ENCODE results near the gene SRD5A1. TPM values are rescaled to one million over a fixed set of nuclear protein-coding genes. Genes with fewer than 3 reads are reported as not detected.

SRD5A1 gene
- total RNA-seq, 1 experiment from 2014 or later: 52.3 TPM

DNA sequence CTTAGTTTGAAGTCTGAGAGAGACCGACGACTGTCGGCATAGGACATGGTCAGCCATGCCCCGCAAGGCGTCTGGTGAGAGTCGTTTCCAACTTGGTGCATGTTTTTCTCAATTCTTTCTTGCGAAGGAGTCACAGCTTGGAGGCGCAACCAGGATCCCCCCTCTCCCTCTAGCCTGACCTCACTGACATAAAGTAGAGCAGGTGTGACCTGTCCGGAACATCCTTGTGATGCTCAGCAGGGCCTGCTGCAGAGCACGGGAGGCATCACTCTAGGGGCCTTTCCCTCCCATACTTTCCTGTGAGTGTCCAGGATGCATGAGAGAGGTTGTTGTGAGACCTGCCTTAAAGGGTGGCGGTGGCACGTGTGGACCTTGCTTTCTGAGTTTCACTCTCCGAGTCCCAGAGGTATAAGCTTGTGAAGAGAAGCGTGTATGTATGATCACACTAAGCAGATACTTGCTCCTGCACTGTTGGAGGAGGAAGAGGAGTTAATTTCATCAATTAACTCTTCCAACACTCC is 85.0 kb downstream of the SRD5A1 start:
- Histone ChIP-seq H3K4me1 (replicated peaks; ENCODE audit: insufficient read depth) (peaks cover 24% of the 10 kb centered on the region), H4K20me1 (ENCODE audit: insufficient read depth) (peaks cover 84% of the 10 kb centered on the region), H3K27ac (no peak overlapping the region), H3K27me3 (ENCODE audit: insufficient read depth, low read depth) (no peaks in the 10 kb centered on the region), H3K9me2 (ENCODE audit: insufficient read depth) (no peaks in the 10 kb centered on the region), H3K9me3 (ENCODE audit: insufficient read depth, low read depth) (no peaks in the 10 kb centered on the region), H2AFZ (no peak overlapping the region), H3K36me3 (ENCODE audit: low read depth) (0 out of 2 replicates have a peak, but pooled peaks cover 7% of the 10 kb centered on the region), H3K4me2 (no peak overlapping the region), H3F3A (ENCODE audit: insufficient read depth, low read depth) (no peaks in the 10 kb centered on the region), H3K4me3 (no peak overlapping the region), H3K79me2 (ENCODE audit: low read depth) (peaks cover 87% of the 10 kb centered on the region)
- TF ChIP-seq EZH2 (IDR thresholded peaks at IDR 0.05; ENCODE audit: low read depth): no peak
- TF ChIP-seq, protein P1, sequence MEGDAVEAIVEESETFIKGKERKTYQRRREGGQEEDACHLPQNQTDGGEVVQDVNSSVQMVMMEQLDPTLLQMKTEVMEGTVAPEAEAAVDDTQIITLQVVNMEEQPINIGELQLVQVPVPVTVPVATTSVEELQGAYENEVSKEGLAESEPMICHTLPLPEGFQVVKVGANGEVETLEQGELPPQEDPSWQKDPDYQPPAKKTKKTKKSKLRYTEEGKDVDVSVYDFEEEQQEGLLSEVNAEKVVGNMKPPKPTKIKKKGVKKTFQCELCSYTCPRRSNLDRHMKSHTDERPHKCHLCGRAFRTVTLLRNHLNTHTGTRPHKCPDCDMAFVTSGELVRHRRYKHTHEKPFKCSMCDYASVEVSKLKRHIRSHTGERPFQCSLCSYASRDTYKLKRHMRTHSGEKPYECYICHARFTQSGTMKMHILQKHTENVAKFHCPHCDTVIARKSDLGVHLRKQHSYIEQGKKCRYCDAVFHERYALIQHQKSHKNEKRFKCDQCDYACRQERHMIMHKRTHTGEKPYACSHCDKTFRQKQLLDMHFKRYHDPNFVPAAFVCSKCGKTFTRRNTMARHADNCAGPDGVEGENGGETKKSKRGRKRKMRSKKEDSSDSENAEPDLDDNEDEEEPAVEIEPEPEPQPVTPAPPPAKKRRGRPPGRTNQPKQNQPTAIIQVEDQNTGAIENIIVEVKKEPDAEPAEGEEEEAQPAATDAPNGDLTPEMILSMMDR (conservative IDR thresholded peaks at IDR 0.05): no peak
- ChIA-PET CTCF (no interaction called here), POLR2A (ENCODE audit: unreplicated experiment) (no interaction called here)
- DNase-seq: no peak
- no TSS peak for BruUV-seq (replicated peaks)
- intact Hi-C loops (cut with micrococcal nuclease; ENCODE audit: unreplicated experiment): no loop called here

DNA sequence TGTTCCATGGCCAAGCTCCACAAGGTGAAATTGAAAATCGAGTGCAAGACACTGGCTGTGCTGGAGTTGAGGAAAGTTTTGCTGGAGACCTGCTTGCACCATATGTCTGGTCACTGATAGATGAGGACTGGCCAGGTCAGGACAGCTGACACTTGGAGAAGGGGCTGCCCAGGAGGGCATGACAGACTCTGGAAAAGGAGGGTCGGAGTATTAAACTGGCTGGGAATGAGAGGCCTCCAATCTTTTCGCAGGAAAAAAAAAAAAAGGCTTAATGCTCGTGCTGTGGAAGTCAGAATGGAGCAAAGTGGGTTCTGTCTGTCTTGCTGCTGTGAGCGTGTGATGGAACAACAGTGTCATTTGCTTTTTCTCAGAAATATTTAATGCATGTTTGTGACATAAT is 85.5 kb downstream of the SRD5A1 start:
- intact Hi-C loops (cut with micrococcal nuclease; ENCODE audit: unreplicated experiment): no loop called here
- Histone ChIP-seq H3K9me2 (ENCODE audit: insufficient read depth) (no peaks in the 10 kb centered on the region), H3K36me3 (ENCODE audit: low read depth) (peaks cover 12% of the 10 kb centered on the region; the same call in 1 of the 2 replicates), H3K4me2 (no peak overlapping the region), H3K27ac (no peak overlapping the region), H3K27me3 (ENCODE audit: insufficient read depth, low read depth) (no peaks in the 10 kb centered on the region), H3K79me2 (ENCODE audit: low read depth) (peaks cover 92% of the 10 kb centered on the region), H3F3A (ENCODE audit: insufficient read depth, low read depth) (no peaks in the 10 kb centered on the region), H3K9me3 (ENCODE audit: insufficient read depth, low read depth) (no peaks in the 10 kb centered on the region), H4K20me1 (ENCODE audit: insufficient read depth) (peaks cover 89% of the 10 kb centered on the region), H3K4me1 (replicated peaks; ENCODE audit: insufficient read depth) (peaks cover 24% of the 10 kb centered on the region), H2AFZ (no peak overlapping the region), H3K4me3 (no peak overlapping the region)
- ChIA-PET POLR2A (ENCODE audit: unreplicated experiment) (no interaction called here), CTCF (no interaction called here)
- DNase-seq: no peak
- no TSS peak for BruUV-seq (replicated peaks)
- TF ChIP-seq, protein P1 (conservative IDR thresholded peaks at IDR 0.05): no peak

DNA sequence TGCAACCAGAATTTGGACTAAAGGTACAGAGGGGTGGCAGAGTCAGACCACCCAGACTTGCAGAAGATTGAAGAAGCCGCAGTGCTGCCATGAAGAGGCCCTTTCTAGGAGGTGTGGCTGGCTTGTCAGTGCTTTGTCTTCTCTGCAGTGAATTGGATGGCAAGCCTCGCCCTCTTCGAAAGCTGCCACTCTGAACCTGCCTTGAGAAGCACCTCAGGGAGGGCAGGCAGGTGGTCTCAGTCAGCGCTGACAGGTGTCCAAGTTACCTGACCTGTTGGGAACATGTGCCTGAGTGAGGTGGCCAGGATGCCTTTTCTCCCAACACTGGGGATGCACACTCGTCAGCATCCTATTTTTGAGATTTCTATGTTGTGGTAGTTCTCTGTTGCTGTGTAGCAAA is 86.2 kb downstream of the SRD5A1 start:
- ChIA-PET POLR2A (ENCODE audit: unreplicated experiment) (no interaction called here), CTCF (no interaction called here)
- Histone ChIP-seq H3K36me3 (ENCODE audit: low read depth) (peaks cover 19% of the 10 kb centered on the region; the same call in 1 of the 2 replicates), H3K9me3 (ENCODE audit: insufficient read depth, low read depth) (no peaks in the 10 kb centered on the region), H3K9me2 (ENCODE audit: insufficient read depth) (no peaks in the 10 kb centered on the region), H4K20me1 (ENCODE audit: insufficient read depth) (peaks cover 96% of the 10 kb centered on the region), H2AFZ (no peak overlapping the region), H3K79me2 (ENCODE audit: low read depth) (peaks cover 99% of the 10 kb centered on the region), H3K4me1 (replicated peaks; ENCODE audit: insufficient read depth) (peaks cover 24% of the 10 kb centered on the region), H3K27me3 (ENCODE audit: insufficient read depth, low read depth) (no peaks in the 10 kb centered on the region), H3K4me2 (no peak overlapping the region), H3K4me3 (no peak overlapping the region), H3F3A (ENCODE audit: insufficient read depth, low read depth) (no peaks in the 10 kb centered on the region), H3K27ac (no peak overlapping the region)
- no peak for TF ChIP-seq EZH2 (IDR thresholded peaks at IDR 0.05; ENCODE audit: low read depth)
- TF ChIP-seq, protein P1 (conservative IDR thresholded peaks at IDR 0.05): no peak
- DNase-seq: no peak
- BruUV-seq (replicated peaks): no TSS peak
- intact Hi-C loops (cut with micrococcal nuclease; ENCODE audit: unreplicated experiment): no loop called here
